ENCODE data around the gene STAP2.

STAP2 gene

GRCh38 chr19:4326837-4327251 is 11.8 kb downstream of the STAP2 start:
- DNase-seq: no peak

- DNase-seq: no peak
Measured at GRCh38 chr19:4326215-4326836, 12.3 kb downstream of the STAP2 start.

GRCh38 chr19:4324228-4324627 is 14.4 kb downstream of the STAP2 start:
- no peak for DNase-seq

GRCh38 chr19:4323692-4324091 is 14.9 kb downstream of the STAP2 start:
- no peak for DNase-seq

- no peak for DNase-seq
Measured at GRCh38 chr19:4322942-4323665, 15.5 kb downstream of the STAP2 start.

GRCh38 chr19:4320419-4320818 is 18.2 kb downstream of the STAP2 start:
- no peak for DNase-seq

- DNase-seq: no peak
Measured at GRCh38 chr19:4319067-4319718, 19.4 kb downstream of the STAP2 start.

- DNase-seq: no peak
Measured at GRCh38 chr19:4318460-4318859, 20.2 kb downstream of the STAP2 start.

GRCh38 chr19:4316956-4317355 is 21.7 kb downstream of the STAP2 start:
- DNase-seq: no peak

GRCh38 chr19:4313847-4314490 is 24.7 kb downstream of the STAP2 start:
- DNase-seq: no peak

GRCh38 chr19:4310247-4311121 is 28.1 kb downstream of the STAP2 start:
- DNase-seq: no peak

- DNase-seq: no peak
Measured at GRCh38 chr19:4305659-4306058, 33.0 kb downstream of the STAP2 start.

- no peak for DNase-seq
Measured at GRCh38 chr19:4305257-4305612, 33.4 kb downstream of the STAP2 start.

- DNase-seq: no peak
Measured at GRCh38 chr19:4304538-4305256, 33.9 kb downstream of the STAP2 start, which contains the start of gene FSD1. Gene FSD1, plus strand, starts transcription at chr19:4304598. Its CDS starts 149 bp downstream, at chr19:4304747.

- no peak for DNase-seq
Measured at GRCh38 chr19:4303819-4304537, 34.6 kb downstream of the STAP2 start.

- no peak for DNase-seq
Measured at GRCh38 chr19:4302243-4302640, 36.4 kb downstream of the STAP2 start, which contains the start of gene TMIGD2. Gene TMIGD2, minus strand, starts transcription at chr19:4302389. Its CDS starts 4 bp downstream, at chr19:4302385.

GRCh38 chr19:4301590-4302242 is 36.9 kb downstream of the STAP2 start:
- no peak for DNase-seq

GRCh38 chr19:4300589-4300988 is 38.0 kb downstream of the STAP2 start:
- DNase-seq: no peak

GRCh38 chr19:4298810-4299550 is 39.6 kb downstream of the STAP2 start:
- no peak for DNase-seq

Measured in activated gamma-delta T cell (primary cell).